NOMO-1 treated with DMSO at 0.1 percent for 48 hours (cell line): ENCODE results near the gene KRT33A.

ENCODE experiments used
- DNase-seq: peaks from one replicate; lab custom pipeline; 2025; ENCODE audit not compliant: unreplicated experiment; lab: John Stamatoyannopoulos, UW

KRT33A gene

DNA sequence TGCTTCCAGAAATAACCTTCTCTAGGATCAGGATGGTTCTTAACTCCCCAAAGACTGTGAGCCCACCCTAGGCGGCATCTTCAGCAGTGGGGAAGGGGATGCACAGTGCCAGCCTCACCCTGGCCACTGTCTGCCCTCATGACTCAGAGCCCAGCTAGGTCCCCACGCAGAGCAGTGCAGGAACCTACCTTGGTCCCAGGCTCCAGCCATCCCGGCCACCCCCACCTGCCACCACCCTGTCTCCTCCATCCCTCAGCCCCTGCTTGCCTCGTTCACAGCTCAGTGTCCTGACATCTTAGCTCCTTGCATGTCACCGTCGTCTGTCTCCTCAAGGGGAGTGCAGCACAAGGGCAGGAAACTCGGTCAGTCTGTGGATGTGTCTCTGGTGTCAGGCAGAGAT, 19.0 kb downstream of the KRT33A start:
- DNase-seq = no peak

DNA sequence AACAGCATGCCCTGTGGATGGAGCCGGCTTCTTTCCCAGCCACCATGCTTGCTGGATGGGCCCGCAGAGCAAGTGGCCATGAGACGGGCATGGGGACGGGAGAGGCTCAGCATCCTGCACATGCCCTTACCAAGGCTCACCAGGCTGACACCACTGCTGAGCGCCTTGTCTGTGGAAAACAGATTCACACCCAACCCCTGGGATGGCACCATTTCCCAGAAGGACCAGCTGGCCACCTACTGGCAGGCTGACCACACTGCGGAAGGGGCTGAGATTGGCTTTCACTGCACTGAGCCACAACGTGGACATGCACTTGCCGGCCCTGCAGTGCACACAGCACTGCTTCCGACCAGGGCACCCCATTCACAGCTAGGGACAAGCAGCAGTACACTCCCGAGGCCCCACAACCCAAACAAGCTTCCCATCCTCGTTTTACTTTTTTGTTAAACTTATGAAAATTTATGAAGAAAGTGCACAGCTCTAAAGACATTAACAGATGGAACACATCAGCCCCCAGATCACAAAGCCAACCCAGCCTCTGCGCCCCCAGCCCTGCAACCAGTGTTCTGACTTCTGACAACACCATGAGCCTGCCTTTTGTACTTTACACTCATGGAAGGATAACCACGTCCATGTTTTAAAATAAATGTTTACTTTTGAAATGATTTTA, 21.2 kb downstream of the KRT33A start:
- DNase-seq = no peak

DNA sequence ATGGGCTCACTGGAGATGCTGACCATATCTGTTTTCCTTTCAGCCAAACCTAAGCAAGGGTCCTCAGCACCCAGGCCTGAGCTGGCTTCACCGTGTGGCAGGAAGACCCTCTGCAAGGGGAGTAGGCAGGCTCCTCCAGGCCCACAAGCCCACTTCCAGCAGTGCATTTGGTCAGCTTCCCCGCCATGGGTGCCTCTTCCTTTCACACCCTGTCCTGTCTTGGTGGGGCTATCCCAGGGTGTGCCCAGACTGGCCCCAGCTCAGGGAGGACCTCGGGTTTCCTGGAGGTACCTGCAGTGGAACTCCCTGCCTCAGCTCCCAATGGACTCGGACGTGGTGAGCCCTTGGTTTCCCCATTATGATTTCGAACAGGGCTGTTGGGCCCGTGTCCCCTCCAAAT, 22.4 kb downstream of the KRT33A start:
- no peak for DNase-seq

DNA sequence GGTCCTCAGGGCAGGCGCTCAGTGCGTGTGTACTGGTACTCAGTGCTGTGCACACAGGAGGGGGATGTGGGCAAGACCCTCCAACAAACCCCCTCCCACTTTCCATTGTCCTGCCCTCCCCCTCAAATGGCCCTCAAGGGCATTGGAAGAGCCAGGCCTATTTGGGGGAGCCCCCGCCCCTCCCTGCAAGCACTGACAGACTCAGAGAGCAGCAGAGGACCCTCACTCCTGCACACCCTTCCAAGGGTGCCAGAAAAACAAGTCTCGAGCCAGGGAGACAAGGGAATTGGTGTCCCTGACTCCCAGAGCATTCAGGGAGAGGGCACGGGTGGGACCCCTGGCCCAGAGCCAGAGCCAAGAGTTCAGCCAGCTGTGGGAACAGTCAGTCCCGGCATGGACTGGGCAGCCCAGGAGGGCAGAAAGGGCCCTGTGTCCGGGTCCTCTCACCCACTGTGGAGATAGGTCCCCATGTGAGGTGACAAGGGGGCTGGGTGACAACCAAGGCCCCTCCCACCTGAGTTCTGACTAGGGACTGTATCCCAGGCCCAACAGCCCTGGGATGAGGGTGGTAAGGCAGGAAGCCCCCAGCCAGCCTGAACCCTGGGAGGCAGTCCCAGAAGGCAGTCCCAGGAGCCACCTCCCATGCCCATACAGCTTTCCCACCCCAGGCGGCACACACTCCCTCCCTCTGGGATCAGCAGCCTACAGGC, 23.1 kb downstream of the KRT33A start:
- DNase-seq = no peak

DNA sequence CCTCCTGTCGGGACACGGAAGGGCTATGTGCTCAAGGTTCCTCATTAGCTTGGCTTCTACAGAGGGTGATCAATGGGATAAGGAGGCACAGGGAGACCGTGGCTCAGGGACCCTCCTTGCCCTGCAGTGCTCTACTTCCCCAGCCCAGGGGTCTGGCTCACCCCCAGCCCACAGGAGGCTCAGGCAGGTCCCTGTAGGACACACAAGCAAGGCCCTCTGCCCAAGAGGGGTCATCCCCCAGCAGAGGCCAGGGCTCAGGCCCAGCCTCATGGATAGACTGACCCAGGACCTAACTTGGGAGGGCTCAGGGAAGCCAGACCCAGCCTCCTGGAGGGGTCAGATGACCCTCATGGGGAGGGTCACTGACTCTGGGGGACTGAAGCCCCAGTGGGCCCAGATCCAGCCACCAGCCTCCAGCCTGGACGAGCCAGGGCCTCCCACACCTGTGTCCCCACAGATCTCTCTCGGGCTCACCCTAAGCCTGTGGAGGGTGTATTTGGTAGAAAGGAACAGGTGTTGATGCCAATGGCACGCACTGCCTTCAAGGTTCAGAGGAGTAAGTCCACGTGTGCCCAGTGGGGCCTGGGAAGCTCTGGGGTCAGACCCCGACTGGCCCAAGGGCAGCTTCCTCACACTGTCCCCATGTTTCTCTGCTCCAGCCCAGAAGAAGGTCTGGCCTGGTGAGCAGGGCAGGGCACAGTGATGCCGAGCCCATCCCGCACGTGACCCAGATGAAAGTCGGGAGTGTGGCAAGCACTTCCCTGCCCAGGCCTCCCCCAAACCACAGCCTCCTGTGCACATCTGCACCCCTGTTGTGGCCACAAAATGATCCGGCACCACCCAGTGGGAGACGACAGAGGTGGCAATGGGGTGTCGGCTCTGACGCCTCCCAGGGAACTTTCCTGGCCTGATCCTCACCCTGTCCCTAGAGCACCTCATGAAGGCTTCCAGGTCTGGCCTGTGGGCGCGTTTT, 24.2 kb downstream of the KRT33A start:
- no peak for DNase-seq

DNA sequence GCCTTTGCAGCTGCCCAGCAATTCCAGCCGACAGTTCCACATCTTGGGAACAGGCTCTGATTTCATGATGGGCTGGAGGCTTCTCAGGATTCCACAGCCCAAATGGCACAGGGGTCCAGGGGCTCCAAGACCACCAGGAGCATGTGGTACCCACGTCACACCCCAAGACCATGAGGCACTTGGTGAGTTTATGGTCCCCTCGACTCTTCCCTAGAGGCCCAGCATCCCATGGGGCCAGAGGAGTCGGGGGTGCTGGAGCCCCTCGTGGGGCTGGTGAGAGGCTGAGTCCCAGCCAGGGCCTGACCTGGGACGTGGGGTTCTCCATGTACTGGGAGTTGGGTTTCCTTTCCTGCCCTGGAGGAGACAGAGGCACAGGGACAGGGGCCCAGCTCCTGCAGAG, 25.0 kb downstream of the KRT33A start:
- no peak for DNase-seq

DNA sequence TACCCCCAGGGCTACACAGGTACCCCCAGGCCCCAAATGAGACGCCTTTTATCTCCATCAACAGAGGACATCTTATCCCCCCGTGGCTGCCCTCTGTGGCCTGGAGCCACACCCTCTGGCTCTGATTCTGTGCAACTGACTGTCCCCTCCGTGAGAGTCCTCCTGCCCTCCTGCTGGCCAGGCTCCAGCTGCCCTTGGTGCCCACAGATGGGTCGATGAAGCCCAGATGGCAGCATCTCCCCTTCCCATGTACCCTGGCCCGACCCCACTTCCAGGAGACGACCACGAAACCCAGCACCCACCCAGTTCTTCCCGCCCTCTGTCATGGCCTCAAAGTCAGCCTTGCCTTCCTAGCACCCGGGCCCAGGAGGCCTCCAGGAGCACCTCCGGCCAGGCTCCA, 25.5 kb downstream of the KRT33A start:
- DNase-seq = no peak

DNA sequence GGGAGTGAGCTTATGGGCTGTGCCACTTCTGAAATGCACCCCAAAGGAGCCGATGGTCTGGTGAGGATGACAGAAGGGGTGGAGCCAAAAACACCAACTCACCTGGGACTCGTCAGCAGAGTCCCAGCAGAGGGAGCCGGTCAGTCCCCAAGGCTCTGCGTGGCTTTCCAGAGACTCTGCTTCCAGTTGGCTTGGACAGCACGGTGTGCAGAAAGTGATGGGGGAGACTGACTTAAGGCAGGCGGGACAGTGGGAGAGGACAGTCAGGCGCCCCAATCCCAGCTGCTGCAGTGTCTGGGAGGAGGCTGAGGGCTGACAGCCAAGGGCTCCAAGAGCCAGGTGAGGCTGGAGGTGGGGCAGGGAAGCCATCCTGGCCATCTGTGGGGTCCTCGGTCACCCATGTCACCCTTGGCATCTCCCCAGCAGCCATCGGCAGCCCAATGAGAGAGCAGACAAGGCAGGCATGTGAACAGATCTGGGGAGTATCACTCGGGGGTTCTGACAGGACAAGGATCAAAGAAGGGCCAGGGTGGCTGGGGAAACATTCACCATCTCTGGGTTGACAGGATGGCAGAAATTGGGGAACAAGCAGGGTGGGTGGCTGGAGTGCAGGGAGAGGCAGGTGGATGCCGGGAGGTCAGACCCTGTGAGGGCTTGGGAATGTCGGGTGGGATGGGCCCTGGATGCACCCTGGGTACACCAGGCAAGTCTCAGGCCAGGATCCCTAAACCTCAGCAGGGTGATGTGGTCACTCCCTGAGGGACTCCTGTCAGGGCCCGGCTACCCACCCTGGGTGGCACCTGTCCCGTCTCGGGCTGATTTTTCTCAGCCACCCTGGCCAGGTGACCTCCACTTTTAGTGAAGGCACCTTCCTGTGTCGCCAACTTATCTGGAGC, 26.2 kb downstream of the KRT33A start:
- no peak for DNase-seq

DNA sequence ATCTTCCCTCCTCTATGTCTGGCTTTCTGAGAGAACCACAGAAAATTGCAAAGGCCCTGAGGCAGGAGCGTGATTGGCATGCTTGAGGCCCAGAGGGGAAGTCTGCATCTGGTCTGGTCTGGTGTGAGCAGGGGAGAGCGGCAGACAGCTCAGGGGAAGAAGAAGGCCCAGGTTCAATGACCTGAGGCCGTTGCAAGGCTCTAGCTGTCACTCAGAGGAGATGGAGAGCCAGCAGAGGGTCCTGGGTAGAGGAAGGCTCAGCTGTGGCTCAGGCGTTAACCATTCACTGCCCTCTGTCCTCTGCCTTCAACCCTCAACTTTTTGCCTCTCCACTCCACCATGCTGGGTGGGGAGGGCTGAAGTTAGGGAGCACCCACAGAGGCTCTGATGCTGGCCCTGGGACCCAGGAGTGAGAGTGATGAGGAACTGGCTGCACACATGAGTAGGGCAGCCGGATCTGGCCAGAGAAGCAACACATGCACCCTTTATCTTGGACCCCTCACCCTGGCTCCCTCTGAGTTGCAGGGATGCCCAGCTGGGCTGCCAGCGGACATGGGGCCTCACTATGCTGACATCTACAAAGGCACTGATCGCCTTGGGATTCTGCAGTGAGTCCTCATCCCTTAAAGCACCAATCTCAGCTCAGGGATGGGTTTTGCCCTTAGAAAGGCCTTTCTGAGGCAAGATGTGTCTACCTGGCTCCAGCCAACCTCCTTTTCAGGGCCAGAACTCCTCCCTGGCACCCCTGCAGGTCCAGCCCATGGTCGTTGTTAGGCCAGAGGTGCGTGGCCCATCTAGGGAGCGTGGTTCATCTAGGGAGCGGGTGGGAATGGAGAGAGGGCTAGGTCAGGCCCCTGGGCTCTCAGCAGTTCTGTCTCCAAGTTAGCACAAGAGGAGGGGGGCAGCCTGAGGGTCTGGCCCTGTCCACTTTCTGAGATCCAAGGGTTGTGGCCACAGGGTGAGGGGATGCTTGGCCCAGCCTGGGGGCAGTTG, 27.4 kb downstream of the KRT33A start:
- no peak for DNase-seq

DNA sequence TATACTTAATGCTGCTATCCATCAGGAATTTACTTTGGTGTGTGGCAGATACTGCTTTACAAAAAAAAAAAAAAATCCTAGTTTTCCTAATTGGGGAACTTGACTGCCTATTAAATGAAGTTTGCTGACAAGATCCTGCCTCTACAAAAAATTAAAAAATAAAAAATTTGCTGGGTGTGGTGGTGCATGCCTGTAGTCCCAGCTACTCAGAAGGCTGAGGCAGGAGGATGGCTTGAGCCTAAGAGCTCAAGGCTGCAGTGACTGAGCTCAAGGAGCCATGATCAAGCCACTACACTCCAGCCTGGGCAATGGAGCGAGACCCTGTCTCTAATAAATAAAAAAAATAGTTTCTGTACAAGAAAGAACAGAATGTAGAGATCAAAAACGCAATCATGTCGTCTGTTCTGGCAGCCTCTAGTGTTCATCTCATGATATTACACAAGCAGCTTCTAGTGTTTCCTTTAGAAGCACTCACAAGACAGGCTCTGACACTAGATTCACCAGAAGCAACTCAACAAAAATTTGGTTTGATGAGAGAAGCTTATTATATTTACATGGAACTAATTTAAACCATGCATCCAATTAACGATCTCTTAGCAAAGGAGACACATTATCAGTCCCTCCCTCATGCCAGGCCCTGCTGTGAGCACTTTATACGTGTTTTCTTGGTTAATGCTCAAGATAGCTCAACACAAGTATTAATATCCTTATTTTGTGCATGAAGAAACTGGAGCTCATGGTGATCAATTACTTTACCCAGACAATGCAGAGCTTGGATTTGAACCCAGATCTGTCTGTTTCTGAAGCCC, 28.3 kb downstream of the KRT33A start:
- peak; percentile 60 for DNase-seq

DNA sequence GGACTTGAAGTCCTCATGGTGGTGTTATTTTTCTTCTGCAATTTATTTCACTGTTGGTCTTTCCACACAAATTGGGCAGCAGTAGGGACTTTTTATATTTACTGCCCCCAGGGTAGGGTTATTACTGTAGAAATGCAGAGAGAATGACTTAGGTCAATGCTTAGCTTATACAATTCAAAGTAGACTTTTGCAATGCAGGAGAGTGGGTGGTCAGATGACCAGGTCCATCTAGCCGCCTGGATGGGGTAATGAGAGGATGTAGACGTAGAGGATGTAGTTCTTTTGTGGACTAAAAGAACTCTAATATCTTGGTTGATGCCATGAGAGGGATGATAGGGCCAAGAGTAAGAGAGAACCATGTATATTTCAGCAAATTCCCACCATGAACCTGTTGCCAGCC, 32.4 kb downstream of the KRT33A start:
- no peak for DNase-seq

DNA sequence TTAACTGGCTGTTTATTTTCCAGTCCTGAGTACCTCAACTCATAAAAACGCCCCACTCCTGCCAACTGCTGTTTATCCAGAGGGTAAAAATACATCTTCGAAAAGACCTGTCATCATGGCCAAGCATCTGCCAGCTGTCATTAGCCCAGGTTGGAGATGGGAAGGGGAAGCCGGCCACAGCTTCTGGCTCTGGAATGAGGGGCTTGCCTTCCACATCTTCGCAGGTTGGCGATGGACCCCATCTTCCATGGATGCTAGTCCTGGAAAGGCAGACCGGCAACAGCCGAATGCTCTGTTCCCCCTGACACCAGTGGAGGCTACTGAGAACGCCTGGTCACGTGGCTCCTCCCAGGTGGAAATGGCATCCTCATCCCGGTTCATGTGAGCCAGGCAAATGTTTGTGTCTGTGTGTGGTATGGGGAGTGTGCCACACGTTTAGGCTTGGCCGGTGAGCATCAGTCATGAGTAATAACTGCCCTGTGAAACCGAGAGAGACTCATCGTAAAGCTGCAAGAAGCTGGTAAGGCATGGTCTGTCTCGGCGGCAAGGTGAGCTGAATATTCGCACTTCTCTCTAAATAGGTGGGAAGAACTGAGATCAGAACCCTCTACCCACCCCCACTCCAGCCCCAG, 34.7 kb downstream of the KRT33A start:
- no peak for DNase-seq

DNA sequence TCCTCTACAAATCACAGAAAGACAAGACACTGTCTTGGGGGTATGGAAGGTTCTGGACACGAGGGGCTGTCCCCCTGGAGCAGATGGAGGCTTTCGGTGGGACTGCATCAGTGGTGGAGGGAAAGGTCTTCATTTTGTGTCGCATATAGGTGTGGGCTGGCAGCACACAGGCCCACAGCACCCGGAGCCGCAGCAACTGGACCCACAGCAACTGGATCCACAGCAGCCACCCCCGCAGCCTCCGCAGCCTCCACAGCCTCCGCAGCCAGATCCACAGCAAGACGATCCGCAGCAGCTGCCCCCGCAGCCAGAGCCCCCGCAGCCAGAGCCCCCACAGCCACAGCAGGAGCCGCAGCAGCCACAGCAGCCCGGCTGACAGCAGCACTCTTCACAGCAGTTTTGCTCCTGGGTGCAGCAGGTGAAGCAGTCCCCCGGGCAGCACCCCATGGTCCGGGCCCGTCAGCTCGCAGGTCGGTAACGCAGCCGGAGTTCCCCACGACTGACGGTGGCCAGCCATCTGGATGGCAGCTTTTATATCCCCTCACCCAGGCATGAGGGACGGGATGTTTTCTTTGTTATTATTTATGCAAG, 35.3 kb downstream of the KRT33A start, which contains the start of gene KRTAP17-1:
KRTAP17-1 (minus strand) TSS at position 507 of the 591 bp plus-strand sequence; CDS start at position 447, 60 bp downstream.
- no peak for DNase-seq

DNA sequence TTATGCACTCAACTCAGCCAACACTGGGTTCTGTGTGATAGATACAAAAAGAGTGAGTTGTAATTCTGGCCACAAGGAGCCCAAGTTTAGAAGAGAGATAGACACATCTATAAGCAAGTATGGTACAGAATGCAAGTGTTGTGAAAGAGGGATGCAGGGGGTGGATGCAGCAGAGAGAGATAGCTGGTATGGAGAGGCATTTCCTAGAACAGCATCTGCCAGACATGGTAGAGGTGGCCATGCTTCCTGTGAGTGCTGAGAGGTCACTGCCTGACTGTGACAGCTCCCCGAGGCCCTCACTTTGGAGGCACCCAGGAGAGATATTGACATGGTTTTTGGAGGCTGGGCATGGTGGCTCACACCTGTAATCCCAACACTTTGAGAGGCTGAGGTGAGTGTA, 39.5 kb downstream of the KRT33A start:
- DNase-seq = no peak

DNA sequence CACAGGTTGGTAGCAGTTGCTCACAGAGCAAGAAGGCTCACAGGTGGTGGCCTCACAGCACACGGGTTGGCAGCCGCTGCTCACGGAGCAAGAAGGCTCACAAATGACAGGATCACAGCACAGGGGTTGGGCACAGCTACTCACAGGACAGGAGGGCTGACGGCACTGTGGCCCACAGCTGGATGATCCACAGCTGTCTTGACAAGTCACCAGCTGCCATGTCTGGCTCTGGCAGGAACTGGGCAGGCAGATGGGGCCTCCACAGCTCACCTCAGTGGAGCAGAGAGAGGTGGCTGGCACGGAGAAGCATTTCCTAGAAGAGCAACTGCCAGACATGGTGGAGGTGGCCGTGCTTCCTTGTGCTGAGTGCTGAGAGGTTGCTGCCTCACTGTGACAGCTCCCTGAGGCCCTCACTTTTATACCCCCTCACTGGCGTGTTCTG, 41.7 kb downstream of the KRT33A start, which contains the start of gene KRTAP16-1:
KRTAP16-1 (minus strand) TSS at position 392 of the 442 bp plus-strand sequence; CDS start at position 336, 56 bp downstream.
- DNase-seq = no peak

DNA sequence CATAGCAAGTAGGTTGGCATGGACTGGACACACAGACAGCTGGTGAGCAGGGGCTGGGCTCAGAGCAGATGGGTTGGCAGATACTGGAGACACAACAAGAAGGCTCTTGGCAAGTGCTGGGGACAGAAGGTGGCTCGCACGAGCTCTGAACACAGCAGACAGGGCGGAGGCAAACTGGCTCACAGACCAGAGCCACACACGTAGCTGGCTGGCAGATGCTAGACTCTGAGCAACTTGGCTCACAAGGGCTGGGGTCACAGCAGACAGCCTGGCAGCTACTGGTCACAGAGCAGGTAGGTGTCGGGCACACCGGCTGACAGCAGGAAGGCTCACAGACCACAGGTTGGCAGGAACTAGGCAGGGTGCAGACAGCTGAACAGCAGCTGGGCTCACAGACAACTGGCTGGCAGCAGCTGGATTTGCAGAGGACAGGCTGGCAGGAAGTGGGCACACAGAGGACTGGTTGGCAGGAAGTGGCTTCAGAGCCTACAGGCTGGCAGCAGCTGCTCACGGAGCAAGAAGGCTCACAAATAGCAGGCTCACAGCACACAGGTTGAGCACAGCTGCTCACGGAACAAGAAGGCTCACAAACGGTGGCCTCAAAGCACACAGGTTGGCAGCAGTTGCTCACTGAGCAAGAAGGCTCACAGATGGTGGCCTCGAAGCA, 42.2 kb downstream of the KRT33A start:
- DNase-seq = peak; percentile 20

DNA sequence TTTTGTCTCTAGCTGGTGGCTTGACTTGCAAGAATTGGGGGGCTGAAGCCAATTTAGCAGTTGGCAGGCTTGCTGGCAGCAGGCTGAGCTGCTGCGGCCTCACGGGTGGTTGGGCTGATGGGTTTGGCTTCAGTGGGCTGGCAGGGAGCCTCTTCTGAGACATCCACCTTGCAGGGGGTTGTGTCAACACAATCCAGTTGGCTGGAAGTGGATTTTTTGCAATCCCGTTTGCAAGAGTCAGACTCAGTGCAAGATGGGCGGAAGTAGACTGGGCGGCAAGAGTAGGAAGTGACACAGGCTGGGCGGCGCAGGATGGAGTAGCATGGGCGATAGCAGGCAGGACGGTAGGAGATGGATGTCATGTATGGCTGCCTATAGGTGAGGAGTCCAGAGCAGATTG, 43.0 kb downstream of the KRT33A start:
- DNase-seq = no peak
